Activated naive CD4-positive, alpha-beta T cell treated with anti-CD3 and anti-CD28 coated beads, Interleukin-2, amount 10 ng/mL, durations not matched to agents 7 days and 5 days (primary cell): Measurements from ENCODE around the gene SLC15A5.

Source experiments
- CTCF ChIA-PET: fragments of 350-600 bp; sonication (Branson Sonifier 250); formaldehyde crosslinking; loops from one replicate; lab custom pipeline; 2021; ENCODE audit warnings: antibody characterized with exemption; lab: Charles Lee
- DNase-seq: peaks from one replicate; pipeline ENCODE4 v3.0.0-alpha.2; 2020
- H3K27ac Mint-ChIP-seq: one replicate; pipeline ENCODE4 v1.8.0; 2021; ENCODE audit warnings: mild to moderate bottlenecking, moderate library complexity, mixed read lengths
- H3K27me3 Mint-ChIP-seq: one replicate; pipeline ENCODE4 v1.8.0; 2021; ENCODE audit warnings: mild to moderate bottlenecking, mixed read lengths
- H3K36me3 Mint-ChIP-seq: one replicate; pipeline ENCODE4 v1.8.0; 2021; ENCODE audit warnings: mixed read lengths
- H3K4me1 Mint-ChIP-seq: one replicate; pipeline ENCODE4 v1.8.0; 2021; ENCODE audit warnings: mixed read lengths
- H3K4me3 Mint-ChIP-seq: one replicate; pipeline ENCODE4 v1.8.0; 2021; ENCODE audit warnings: mild to moderate bottlenecking, moderate library complexity, mixed read lengths
- H3K9me3 Mint-ChIP-seq: one replicate; pipeline ENCODE4 v1.8.0; 2021; ENCODE audit warnings: mixed read lengths

The SLC15A5 gene, protein sequence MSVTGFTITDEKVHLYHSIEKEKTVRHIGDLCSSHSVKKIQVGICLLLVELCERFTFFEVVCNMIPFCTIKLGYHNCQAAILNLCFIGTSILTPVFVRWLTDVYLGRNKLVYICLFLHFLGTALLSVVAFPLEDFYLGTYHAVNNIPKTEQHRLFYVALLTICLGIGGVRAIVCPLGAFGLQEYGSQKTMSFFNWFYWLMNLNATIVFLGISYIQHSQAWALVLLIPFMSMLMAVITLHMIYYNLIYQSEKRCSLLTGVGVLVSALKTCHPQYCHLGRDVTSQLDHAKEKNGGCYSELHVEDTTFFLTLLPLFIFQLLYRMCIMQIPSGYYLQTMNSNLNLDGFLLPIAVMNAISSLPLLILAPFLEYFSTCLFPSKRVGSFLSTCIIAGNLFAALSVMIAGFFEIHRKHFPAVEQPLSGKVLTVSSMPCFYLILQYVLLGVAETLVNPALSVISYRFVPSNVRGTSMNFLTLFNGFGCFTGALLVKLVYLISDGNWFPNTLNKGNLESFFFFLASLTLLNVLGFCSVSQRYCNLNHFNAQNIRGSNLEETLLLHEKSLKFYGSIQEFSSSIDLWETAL

DNA sequence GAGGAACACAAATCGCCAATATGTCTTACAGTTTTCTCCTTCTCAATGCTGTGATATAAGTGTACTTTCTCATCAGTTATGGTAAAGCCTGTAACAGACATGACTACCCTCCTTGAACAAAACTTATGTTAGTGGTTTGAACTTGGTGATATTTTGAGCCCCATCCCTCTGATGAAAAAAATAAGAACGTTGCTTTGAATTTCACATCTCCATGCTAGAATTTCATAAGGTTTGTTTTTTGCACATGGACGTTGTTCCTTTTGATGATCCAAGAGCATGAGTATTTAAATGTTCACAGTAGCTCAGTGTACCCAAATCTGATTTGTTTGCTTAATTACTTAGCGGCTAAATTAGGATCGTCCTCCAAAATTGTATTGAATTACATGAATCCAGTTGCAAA, at the start of gene SLC15A5:
TSS of gene SLC15A5 (minus strand) at position 101 of the 400 bp plus-strand sequence. CDS start at position 101, 0 bp downstream.
- DNase-seq: no peak
- no peaks in the 10 kb centered on the region for H3K36me3 Mint-ChIP-seq
- no peak within 1 kb of the TSS for H3K4me3 Mint-ChIP-seq
- H3K4me1 Mint-ChIP-seq: no peaks in the 10 kb centered on the region
- peaks cover 4% of the 10 kb centered on the region for H3K9me3 Mint-ChIP-seq
- H3K27ac Mint-ChIP-seq: no peak within 1 kb of the TSS
- CTCF ChIA-PET: no interaction called here
- no peaks in the 10 kb centered on the region for H3K27me3 Mint-ChIP-seq

DNA sequence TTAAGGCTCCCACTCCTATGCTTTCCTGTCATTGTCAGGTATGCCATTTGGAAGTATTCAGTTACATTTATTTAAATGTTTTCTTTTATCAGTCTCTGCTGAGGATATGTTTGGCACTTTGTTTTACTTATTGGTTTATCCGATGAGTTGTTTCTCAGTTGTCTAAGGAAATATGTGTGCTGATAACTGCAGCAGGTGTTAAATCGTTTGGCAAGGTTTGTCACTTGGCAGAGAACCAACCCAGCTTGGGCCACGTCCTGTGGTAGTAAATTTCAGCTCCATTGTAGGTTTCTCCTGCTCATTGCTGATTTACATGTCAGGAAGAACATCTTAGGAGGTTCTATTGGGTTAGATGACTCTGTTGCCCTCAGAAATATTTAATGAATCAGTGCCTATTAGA, 47.9 kb upstream of the SLC15A5 start:
- Mint-ChIP-seq H3K27ac (no peak overlapping the region), H3K4me3 (no peak overlapping the region), H3K9me3 (peaks cover 18% of the 10 kb centered on the region), H3K27me3 (no peaks in the 10 kb centered on the region), H3K4me1 (no peaks in the 10 kb centered on the region), H3K36me3 (no peaks in the 10 kb centered on the region)
- no peak for DNase-seq
- CTCF ChIA-PET: no interaction called here

DNA sequence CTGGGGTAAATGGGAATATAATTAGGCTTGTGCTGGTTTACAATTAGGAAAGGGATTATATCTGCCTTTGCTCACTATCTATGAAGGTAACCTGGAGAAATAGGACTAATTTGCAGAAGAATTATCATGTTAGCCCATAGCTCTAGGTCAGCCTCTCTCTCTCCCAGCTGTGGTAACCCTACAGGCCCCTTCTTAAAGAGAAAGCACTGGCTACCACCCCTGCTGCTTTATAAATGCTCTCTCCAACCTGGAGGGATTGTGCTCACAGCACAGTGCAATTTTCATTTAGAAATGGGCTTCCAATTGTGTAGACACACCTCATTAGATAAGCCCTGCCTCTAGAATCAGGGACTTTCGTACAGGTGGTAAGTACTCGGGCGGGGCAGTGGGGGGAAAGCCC, 47.3 kb upstream of the SLC15A5 start:
- Mint-ChIP-seq H3K27me3 (no peaks in the 10 kb centered on the region), H3K4me3 (no peak overlapping the region), H3K27ac (no peak overlapping the region), H3K9me3 (peaks cover 20% of the 10 kb centered on the region), H3K36me3 (no peaks in the 10 kb centered on the region), H3K4me1 (no peaks in the 10 kb centered on the region)
- CTCF ChIA-PET: no interaction called here
- DNase-seq: no peak

DNA sequence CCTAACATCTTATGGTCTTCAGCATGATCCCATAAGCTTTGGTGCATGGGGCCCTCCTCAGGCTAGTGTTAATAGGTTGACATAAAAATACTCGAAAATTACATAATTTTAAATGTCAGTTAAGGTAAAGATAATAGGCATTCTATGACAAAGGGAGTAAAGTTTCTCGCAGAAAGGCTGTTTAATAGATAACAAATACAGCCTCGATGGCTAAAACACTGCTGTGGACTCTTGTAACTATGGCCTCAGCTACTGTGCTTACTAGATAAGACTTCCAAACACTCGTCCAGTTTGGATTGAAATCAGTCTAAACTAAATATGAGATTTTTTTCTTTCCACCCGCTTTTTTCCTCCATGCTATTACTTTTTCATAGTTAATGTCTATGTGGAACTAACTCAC, 46.8 kb upstream of the SLC15A5 start:
- H3K27ac Mint-ChIP-seq: no peak overlapping the region
- H3K4me1 Mint-ChIP-seq: no peaks in the 10 kb centered on the region
- H3K36me3 Mint-ChIP-seq: no peaks in the 10 kb centered on the region
- no peaks in the 10 kb centered on the region for H3K27me3 Mint-ChIP-seq
- peaks cover 20% of the 10 kb centered on the region for H3K9me3 Mint-ChIP-seq
- CTCF ChIA-PET: no interaction called here
- no peak for DNase-seq
- no peak overlapping the region for H3K4me3 Mint-ChIP-seq

DNA sequence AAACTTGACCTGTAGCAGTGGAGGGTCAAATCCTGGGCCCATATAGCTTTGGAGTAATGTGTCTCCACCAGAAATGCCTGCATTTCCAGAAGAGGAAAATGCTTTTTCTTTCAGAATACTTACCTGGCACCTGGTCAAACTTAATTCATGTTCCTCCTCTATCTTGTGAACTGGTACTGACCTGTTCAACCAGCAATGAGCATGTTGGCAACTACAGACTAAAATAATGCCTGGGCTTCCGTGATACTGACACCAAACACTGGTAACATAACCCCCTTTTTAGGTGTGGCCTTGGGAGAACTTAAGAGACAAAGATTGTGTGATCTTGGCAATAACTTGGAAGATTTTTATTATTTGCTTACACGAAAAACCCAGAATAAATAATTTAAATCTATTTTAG, 46.2 kb upstream of the SLC15A5 start:
- DNase-seq: no peak
- H3K9me3 Mint-ChIP-seq: peaks cover 20% of the 10 kb centered on the region
- CTCF ChIA-PET: interaction anchor here (0.7 kb wide), 1 partner anchor 160 kb away, joined by 4 read pairs; no protein-coding TSS in a partner anchor
- H3K27ac Mint-ChIP-seq: no peak overlapping the region
- no peaks in the 10 kb centered on the region for H3K27me3 Mint-ChIP-seq
- H3K36me3 Mint-ChIP-seq: no peaks in the 10 kb centered on the region
- H3K4me3 Mint-ChIP-seq: no peak overlapping the region
- H3K4me1 Mint-ChIP-seq: no peaks in the 10 kb centered on the region

DNA sequence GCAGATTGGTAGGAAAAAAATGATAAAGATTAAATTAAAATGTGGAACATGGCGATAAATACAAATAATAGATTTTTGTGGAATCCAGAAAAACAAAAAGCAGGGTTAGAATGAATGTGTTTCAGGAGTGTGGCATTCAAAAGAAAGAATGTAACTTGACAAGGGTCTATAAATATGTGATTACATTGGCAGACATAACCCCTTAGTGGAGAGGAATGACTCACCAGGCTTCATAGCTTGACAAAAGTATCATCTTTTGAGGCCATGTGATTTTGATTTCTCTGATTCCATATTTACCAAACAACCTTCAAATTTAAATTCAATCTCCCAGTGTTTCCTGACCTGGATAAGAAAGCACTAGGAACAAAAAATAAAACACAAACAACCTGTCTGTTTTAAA, 45.5 kb upstream of the SLC15A5 start:
- Mint-ChIP-seq H3K36me3 (no peaks in the 10 kb centered on the region), H3K27ac (no peak overlapping the region), H3K4me3 (no peak overlapping the region), H3K4me1 (no peaks in the 10 kb centered on the region), H3K27me3 (no peaks in the 10 kb centered on the region), H3K9me3 (peaks cover 16% of the 10 kb centered on the region)
- DNase-seq: no peak
- CTCF ChIA-PET: interaction anchor here (0.7 kb wide), 1 partner anchor 159 kb away, joined by 4 read pairs; no protein-coding TSS in a partner anchor

DNA sequence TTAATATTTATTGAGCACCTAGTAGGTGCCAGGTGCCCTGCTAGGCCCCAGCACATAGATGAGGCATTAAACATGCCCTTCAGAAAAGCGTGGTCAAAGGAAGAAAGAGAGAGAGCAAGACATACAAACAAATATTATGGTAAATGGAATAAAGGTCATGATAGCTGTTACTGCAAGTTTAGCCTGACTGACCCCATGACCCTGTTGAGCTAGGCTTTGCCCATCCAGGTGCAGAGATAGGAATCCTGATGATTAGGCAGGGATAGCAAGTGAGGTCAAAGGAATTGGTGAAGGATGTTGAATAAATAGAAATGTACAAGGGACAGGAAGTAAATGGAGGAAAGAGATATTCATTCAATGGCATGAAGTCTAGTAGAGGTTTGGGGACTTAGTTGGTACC, 33.4 kb upstream of the SLC15A5 start:
- CTCF ChIA-PET: no interaction called here
- DNase-seq: no peak
- H3K4me3 Mint-ChIP-seq: no peak overlapping the region
- no peak overlapping the region for H3K27ac Mint-ChIP-seq
- no peaks in the 10 kb centered on the region for H3K27me3 Mint-ChIP-seq
- H3K36me3 Mint-ChIP-seq: no peaks in the 10 kb centered on the region
- H3K9me3 Mint-ChIP-seq: peaks cover 16% of the 10 kb centered on the region
- no peaks in the 10 kb centered on the region for H3K4me1 Mint-ChIP-seq

DNA sequence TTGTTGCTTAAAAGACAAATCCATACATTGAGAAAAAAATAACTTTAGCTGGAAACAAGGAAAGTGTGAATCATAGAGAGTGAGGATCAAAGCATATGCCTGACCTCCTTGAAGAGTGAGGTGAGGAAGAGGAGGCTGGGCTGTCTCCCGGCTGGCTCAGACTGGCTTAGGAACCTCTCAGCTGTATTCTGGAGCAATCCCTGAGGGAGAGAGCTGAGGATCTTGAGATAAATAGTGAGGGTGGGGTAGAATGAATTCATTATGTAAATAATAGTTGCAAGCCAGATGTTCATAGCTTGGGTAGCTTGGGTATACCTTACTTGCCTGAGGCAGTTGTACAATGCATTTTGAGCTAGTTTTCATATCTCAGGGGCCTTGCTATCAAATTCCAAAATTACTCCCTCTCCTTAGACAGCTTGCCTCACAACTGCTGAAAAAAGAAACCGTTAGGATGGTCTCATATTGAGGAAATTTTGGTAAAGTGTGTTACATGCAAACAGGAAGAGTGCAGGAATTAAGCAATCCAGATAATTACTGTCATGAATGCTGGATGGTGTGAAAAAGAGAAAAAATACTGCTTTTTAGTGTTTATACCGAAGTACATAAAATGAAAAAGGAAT, 30.5 kb upstream of the SLC15A5 start:
- no peak overlapping the region for H3K27ac Mint-ChIP-seq
- H3K27me3 Mint-ChIP-seq: no peaks in the 10 kb centered on the region
- no peaks in the 10 kb centered on the region for H3K4me1 Mint-ChIP-seq
- H3K9me3 Mint-ChIP-seq: peaks cover 9% of the 10 kb centered on the region
- no peak overlapping the region for H3K4me3 Mint-ChIP-seq
- CTCF ChIA-PET: no interaction called here
- H3K36me3 Mint-ChIP-seq: no peaks in the 10 kb centered on the region
- DNase-seq: no peak

DNA sequence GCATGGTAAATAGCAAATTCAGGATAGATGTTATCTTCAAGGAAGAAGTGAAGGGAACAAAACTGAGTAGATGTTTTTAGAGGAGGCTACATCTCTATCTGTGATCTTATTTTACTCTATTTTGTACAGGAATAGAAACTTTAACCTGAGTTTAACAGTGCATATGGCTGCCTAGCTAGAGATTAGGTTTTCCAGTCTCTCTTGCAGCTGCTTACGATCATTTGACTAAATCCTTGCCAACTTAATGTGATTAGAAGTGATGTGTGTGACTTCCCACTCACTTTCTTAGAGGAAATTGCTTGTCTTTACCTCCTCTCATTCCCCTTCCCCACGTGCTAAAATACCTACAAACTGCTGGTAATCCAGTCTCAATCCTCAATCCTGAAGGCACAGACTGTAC, 26.5 kb upstream of the SLC15A5 start:
- H3K27me3 Mint-ChIP-seq: no peaks in the 10 kb centered on the region
- no peak overlapping the region for H3K27ac Mint-ChIP-seq
- CTCF ChIA-PET: no interaction called here
- H3K9me3 Mint-ChIP-seq: peaks cover 9% of the 10 kb centered on the region
- H3K4me1 Mint-ChIP-seq: no peaks in the 10 kb centered on the region
- no peak for DNase-seq
- H3K4me3 Mint-ChIP-seq: no peak overlapping the region
- H3K36me3 Mint-ChIP-seq: no peaks in the 10 kb centered on the region

DNA sequence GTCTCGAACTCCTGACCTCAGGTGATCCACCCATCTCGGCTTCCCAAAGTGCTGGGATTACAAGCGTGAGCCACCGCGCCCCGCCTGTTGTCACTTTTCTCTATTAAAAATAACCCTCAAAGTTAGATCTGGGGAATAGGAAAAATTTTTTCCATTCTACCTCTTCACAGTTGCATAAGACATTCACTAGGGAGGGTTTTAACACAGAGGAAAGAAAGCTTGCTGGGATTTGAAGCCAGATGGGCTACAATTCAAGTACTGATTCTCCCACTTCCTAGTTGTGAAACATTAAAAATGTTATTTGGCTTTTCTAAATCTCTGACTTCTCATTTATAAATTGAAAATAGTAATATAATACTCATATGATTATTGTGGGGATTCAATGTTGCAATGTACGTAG, 23.3 kb upstream of the SLC15A5 start:
- Mint-ChIP-seq H3K9me3 (no peaks in the 10 kb centered on the region), H3K4me1 (no peaks in the 10 kb centered on the region), H3K27ac (no peak overlapping the region), H3K27me3 (no peaks in the 10 kb centered on the region), H3K4me3 (no peak overlapping the region), H3K36me3 (no peaks in the 10 kb centered on the region)
- CTCF ChIA-PET: no interaction called here
- no peak for DNase-seq

DNA sequence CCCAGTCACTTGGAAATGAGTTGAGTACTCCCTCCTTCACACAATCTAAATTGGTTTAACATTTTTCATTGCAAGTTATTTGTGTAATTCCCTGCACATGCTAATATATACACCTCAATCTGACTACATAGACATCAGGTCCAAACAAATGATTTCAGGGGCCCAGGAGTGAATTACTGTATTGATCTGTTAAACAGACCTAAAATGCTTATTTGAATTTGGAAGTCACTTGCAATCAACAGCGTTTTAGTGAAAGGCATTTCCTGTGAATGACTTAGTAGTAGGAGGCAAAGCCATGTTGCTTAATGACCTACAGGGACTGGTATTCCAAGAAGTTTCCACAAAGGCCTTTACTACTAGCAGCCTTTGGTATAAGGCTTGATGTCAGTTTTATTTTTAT, 22.6 kb upstream of the SLC15A5 start:
- no peaks in the 10 kb centered on the region for H3K36me3 Mint-ChIP-seq
- DNase-seq: no peak
- no peak overlapping the region for H3K27ac Mint-ChIP-seq
- no peak overlapping the region for H3K4me3 Mint-ChIP-seq
- no peaks in the 10 kb centered on the region for H3K4me1 Mint-ChIP-seq
- H3K9me3 Mint-ChIP-seq: no peaks in the 10 kb centered on the region
- H3K27me3 Mint-ChIP-seq: no peaks in the 10 kb centered on the region
- CTCF ChIA-PET: no interaction called here

DNA sequence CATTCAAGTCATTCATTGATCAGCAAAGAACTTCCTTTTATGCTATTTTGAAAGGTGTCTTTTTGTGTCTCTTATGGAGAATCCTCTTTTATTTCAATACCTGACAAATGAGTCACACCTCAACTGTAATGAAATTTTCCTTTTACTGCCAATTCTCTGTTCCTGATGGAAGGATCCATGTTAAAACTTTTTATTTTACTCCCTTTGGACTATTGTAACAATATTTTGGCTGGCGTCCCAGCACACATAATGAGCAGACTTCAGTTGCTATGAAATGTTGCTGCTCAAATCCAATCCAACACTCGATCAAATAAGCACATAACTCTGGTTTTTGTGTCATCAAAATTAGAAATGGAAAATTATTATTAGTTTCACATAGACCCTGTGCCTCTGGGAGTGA, 21.9 kb upstream of the SLC15A5 start:
- Mint-ChIP-seq H3K27ac (no peak overlapping the region), H3K36me3 (no peaks in the 10 kb centered on the region), H3K4me3 (no peak overlapping the region), H3K9me3 (no peaks in the 10 kb centered on the region), H3K27me3 (no peaks in the 10 kb centered on the region), H3K4me1 (no peaks in the 10 kb centered on the region)
- DNase-seq: no peak
- CTCF ChIA-PET: no interaction called here

DNA sequence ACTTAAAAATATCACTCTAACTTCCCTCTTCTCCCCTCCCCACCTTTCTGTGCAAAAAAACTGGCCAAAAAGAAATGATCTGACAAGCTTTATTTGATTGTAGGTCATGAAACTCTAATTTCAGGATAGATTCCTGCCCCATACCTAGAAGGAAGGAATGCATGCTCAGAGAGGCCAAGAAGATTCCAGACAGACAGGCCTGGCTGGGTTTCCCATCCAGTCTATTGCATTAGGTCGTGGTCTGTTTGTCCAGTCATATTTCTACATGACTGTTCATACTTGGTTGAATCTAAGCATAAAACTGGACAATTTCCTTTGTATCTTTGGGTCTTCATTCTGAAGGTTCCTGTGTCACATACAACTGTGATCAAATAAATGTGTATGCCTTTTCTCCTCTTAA, 20.0 kb upstream of the SLC15A5 start:
- H3K4me1 Mint-ChIP-seq: no peaks in the 10 kb centered on the region
- CTCF ChIA-PET: no interaction called here
- no peak overlapping the region for H3K4me3 Mint-ChIP-seq
- DNase-seq: no peak
- H3K36me3 Mint-ChIP-seq: no peaks in the 10 kb centered on the region
- H3K9me3 Mint-ChIP-seq: no peaks in the 10 kb centered on the region
- no peaks in the 10 kb centered on the region for H3K27me3 Mint-ChIP-seq
- H3K27ac Mint-ChIP-seq: no peak overlapping the region

DNA sequence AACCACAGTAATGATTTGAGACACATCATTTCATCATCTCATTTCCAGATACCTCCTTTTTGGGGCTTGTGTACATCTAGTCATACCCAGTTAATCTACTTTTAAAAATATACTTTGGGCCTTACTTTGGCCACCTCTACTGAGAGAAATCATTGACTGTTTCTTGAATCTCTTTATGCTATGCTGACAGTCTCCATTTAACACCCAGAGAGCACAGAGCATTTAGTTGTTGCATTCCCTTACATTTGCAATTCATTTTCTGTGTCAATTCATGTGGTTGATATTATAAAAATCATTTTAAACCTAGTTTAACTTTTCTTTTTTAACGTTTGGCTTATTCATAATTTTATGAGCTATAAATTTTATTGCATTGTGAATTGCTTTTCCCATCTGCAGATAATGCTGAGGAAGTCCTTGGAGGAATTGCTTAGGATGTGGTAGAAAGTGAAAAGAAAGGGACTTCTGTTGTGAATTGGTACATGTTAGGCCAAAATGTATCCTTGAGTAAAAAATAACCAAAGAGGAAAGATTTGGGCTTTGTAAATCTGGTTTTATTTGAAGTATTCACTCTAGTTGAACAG, 17.0 kb upstream of the SLC15A5 start:
- H3K27ac Mint-ChIP-seq: no peak overlapping the region
- H3K36me3 Mint-ChIP-seq: no peaks in the 10 kb centered on the region
- H3K4me1 Mint-ChIP-seq: no peaks in the 10 kb centered on the region
- H3K27me3 Mint-ChIP-seq: no peaks in the 10 kb centered on the region
- no peaks in the 10 kb centered on the region for H3K9me3 Mint-ChIP-seq
- H3K4me3 Mint-ChIP-seq: no peak overlapping the region
- DNase-seq: no peak
- CTCF ChIA-PET: no interaction called here
